HG03442 (cell line): Measurements from ENCODE around the gene ULK4.
"Not testable (repeated sequence)": the region's sequence is repeated elsewhere in the genome, so short reads cannot be mapped to it uniquely, and the experiment has no call there.

Source experiments
- ATAC-seq: cut with Tn5 transposase; IDR thresholded peaks from one replicate; pipeline ENCODE4 v1.9.1; 2021; ENCODE audit warnings: mild to moderate bottlenecking, moderate library complexity; ENCODE audit not compliant: unreplicated experiment

ULK4 gene

GRCh38 chr3:41394896-41395295 lies 567.0 kb downstream of the ULK4 start:
- no peak for ATAC-seq

- not testable (repeated sequence) for ATAC-seq
Measured at GRCh38 chr3:41370765-41371535, 591.0 kb downstream of the ULK4 start.

- ATAC-seq = no peak
Measured at GRCh38 chr3:41370307-41370706, 591.6 kb downstream of the ULK4 start.

- no peak for ATAC-seq
Measured at GRCh38 chr3:41369838-41370237, 592.1 kb downstream of the ULK4 start.

GRCh38 chr3:41365973-41366372 lies 595.9 kb downstream of the ULK4 start:
- ATAC-seq = no peak

- no peak for ATAC-seq
Measured at GRCh38 chr3:41364736-41365135, 597.2 kb downstream of the ULK4 start.

- no peak for ATAC-seq
Measured at GRCh38 chr3:41363830-41364523, 597.9 kb downstream of the ULK4 start.

GRCh38 chr3:41362638-41363559 lies 599.0 kb downstream of the ULK4 start:
- no peak for ATAC-seq

GRCh38 chr3:41357271-41357670 lies 604.6 kb downstream of the ULK4 start:
- no peak for ATAC-seq

GRCh38 chr3:41356775-41357174 lies 605.1 kb downstream of the ULK4 start:
- ATAC-seq = no peak

- ATAC-seq = no peak
Measured at GRCh38 chr3:41352510-41352909, 609.4 kb downstream of the ULK4 start.

- no peak for ATAC-seq
Measured at GRCh38 chr3:41350441-41350840, 611.5 kb downstream of the ULK4 start.

GRCh38 chr3:41348401-41348800 lies 613.5 kb downstream of the ULK4 start:
- ATAC-seq = no peak

- no peak for ATAC-seq
Measured at GRCh38 chr3:41346698-41347270, 615.1 kb downstream of the ULK4 start.

- ATAC-seq = no peak
Measured at GRCh38 chr3:41345788-41346187, 616.1 kb downstream of the ULK4 start.

- no peak for ATAC-seq
Measured at GRCh38 chr3:41339758-41340157, 622.1 kb downstream of the ULK4 start.

GRCh38 chr3:41338276-41338675 lies 623.6 kb downstream of the ULK4 start:
- ATAC-seq = no peak

- no peak for ATAC-seq
Measured at GRCh38 chr3:41334426-41334825, 627.5 kb downstream of the ULK4 start.

GRCh38 chr3:41331041-41331440 lies 630.9 kb downstream of the ULK4 start:
- ATAC-seq = no peak

- ATAC-seq = no peak
Measured at GRCh38 chr3:41330465-41330864, 631.4 kb downstream of the ULK4 start.

- ATAC-seq = no peak
Measured at GRCh38 chr3:41329881-41330280, 632.0 kb downstream of the ULK4 start.
